Stimulated activated CD8-positive, alpha-beta memory T cell treated with anti-CD3 and anti-CD28 coated beads, Interleukin-4, amount 100 ng/mL, for 24 hours (primary cell): ENCODE measurements around the gene CKMT2.

Experiments
- DNase-seq: peaks from one replicate; pipeline ENCODE4 v3.0.0-alpha.2; 2020; ENCODE audit warnings: low read depth

Gene CKMT2

GRCh38 chr5:81308836-81309235 is 75.7 kb downstream of the CKMT2 start:
- DNase-seq: no peak

- no peak for DNase-seq
Measured at GRCh38 chr5:81310402-81311063, 77.4 kb downstream of the CKMT2 start.

DNA sequence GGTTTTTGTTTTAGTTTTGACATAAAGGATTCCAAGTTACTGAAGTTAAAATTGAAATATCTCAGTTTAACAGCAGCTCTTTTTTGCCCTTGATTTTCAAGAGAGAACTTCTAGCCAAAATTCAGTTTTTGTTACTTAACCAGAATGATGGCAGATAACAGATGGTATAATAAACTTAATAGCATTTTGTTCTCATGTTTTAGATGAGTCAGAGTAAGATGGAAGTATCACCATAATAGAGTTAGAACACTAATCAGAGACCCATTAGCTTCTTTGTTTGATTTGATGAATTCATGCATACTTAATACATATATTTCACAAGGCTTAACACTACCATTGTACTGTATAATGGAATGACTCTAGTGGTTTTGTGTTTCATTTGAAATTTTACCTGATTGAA is 80.2 kb downstream of the CKMT2 start:
- no peak for DNase-seq

DNA sequence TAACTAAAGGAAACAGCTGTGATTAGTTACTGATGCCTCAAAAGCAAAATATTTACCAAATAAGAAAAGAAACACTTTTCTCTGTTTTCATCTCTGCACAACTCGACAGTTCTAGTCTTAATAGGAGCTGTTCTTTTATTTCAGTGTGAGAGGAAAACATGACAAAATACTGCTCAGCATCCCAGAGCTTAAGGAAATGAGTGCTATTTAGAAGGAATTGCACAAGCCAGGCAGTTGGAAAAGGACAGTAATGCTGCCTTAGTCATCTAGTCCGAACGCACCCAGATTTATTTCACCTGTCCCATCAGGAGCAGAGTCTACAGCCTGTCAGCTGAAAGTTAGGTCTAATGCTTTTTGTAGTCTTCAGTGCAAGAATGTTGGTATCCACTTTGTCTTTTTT is 80.6 kb downstream of the CKMT2 start:
- DNase-seq: no peak

DNA sequence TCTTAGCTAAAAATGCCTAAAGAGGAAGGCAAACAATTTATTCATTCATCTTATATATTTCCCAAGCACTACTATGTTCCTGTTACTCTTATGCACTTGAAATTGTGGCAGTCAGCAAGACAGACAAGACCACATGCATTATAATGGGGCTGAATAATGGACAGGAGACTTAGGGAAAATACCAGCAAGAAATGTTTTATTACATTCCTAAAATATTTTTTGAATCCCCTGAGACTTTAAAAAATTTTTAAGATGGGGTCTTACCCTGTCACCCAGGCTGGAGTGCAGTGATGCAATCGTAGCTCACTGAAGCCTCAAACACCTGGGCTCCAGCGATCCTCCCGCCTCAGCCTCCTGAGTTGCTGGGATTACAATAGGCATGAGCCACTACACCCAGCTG is 81.5 kb downstream of the CKMT2 start:
- no peak for DNase-seq

DNA sequence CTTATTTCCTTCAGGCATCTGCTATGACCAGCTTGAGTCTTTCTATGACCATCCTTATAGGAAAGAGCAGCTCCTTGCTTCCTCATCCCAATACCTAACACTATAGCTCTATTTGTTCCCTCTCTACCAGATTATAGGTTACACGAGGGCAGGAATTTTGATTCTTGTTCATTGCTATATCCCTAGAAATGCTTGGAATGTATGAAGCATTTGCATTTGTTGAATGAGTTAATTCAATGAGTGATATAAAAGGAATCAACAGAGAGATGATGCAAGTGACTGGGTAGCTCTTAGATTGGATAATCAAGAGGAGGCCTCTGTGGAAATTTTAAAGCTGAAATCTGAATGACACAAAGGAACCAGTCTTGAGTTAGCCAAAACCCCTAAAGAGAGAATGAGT is 82.2 kb downstream of the CKMT2 start:
- no peak for DNase-seq

DNA sequence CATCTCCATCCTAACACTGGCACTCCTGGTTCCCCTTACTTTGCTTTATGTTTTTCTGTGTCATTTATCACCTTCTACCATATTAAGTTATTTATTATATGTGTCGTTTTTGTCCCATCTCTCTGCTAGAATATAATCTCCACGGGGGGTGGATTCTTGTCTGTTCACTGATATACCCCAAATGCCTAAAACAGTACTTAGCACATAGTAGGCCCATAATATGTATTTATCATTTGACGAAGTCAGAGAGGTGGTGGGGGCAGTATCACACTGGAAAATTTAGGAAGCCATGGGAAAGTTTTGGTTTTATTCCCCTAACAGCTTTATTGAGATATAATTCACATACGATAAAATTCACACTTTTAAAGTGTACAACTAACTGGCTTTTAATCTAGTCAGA is 82.7 kb downstream of the CKMT2 start:
- no peak for DNase-seq
